ENCODE measurements around the gene RNF31. TPM values are rescaled to one million over a fixed set of nuclear protein-coding genes. Genes with fewer than 3 reads are reported as not detected.
A peak's percentile ranks its signal among the peaks of the same experiment; 100 is the strongest.

The RNF31 gene
- total and polyA plus RNA-seq, 2 donors (not counting 1 experiment from before 2014, with no cell fraction given): 69.8 to 103 TPM

DNA sequence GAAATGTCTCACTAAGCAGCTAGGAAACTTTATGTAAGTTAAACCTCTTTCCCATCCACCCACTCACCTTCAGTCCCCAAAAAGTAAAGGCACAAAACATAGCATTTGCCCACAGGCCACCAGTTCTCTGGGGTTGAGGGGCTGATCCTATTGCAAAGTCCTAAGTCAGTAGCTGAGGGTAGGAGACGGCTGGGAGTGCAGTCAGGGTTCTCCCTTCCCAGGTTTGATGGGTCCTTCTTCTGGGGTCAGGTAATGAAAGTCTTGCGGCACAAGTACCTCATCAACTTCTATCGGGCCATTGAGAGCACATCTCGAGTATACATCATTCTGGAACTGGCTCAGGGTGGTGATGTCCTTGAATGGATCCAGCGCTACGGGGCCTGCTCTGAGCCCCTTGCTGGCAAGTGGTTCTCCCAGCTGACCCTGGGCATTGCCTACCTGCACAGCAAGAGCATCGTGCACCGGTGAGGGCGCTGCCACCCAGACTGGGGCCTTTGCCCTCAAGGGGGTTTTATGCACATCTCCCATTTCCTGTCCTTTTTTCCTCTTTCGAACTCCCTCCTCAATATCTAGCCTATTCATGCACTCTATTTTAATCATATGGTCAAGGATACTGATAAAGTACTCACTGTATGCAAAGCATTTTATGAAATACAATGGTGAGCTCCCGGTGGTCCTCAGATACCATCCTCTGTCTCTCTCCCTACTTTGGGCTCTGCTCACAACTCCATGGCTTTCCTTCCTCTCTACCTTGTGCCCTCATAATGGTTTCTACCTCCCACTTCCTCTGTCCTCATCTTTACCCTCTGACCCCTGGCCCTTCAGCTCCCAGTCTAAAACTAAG, 59.2 kb downstream of the RNF31 start:
- Histone ChIP-seq H3K27me3 (replicated peaks in 1 of 4; ENCODE audit: control extremely low read depth in 1 of 4, control insufficient read depth in 3 of 4, insufficient read depth in 4 of 4, low read length in 3 of 4) (no peaks in the 10 kb centered on the region), H3K27ac (ENCODE audit: low read length in 2 of 2) (peak overlapping the region; percentile 20 to 48), H3K36me3 (replicated peaks in 1 of 2; ENCODE audit: control extremely low read depth in 1 of 2, control insufficient read depth in 1 of 2, extremely low read depth in 1 of 2, insufficient read depth in 2 of 2, low read length in 1 of 2) (peaks cover 4 to 68% of the 10 kb centered on the region in 2 experiments), H3K9me3 (ENCODE audit: control extremely low read depth in 1 of 3, control insufficient read depth in 2 of 3, insufficient read depth in 1 of 3, low read length in 2 of 3) (no peaks in the 10 kb centered on the region), H3K4me3 (ENCODE audit: control extremely low read depth in 1 of 5, extremely low read depth in 1 of 5, insufficient read depth in 1 of 5, low read depth in 2 of 5, low read length in 4 of 5) (no peak overlapping the region), H4K20me1 (ENCODE audit: control insufficient read depth, insufficient read depth, low read length, poor library complexity, severe bottlenecking) (peaks cover 16% of the 10 kb centered on the region), H3K79me2 (ENCODE audit: control insufficient read depth, insufficient read depth, low read length) (peaks cover 74% of the 10 kb centered on the region), H3K4me1 (ENCODE audit: control insufficient read depth in 2 of 2, insufficient read depth in 2 of 2, low read length in 2 of 2) (peaks cover 13 to 14% of the 10 kb centered on the region in 2 donors), H2AFZ (ENCODE audit: insufficient read depth, low read depth, low read length, poor library complexity, severe bottlenecking) (no peak overlapping the region), H3K4me2 (replicated peaks; ENCODE audit: low read depth, low read length, poor library complexity, severe bottlenecking) (no peak overlapping the region), H3K9ac (ENCODE audit: low read length) (no peak overlapping the region)
- peaks cover 23% of the 10 kb centered on the region for H3K4me1 Mint-ChIP-seq
- no peaks in the 10 kb centered on the region for H3K9me3 Mint-ChIP-seq (ENCODE audit: insufficient read depth)
- ChIA-PET POLR2A (interaction anchor here (1.3 to 1.4 kb wide), 2 partner anchors 10 to 11 kb away, joined by 3 read pairs; partner anchors contain the start of gene TM9SF1), CTCF (interaction anchor here (0.6 to 2.5 kb wide), 4 partner anchors 11 to 116 kb away, joined by 3 to 9 read pairs (median 4); partner anchors contain the start of genes TINF2 and TM9SF1)
- WGBS (ENCODE audit: insufficient coverage): 100% methylated on average over 9 of the region's 11 CpGs
- H3K27me3 Mint-ChIP-seq: no peaks in the 10 kb centered on the region
- no peak for ATAC-seq (ENCODE audit: low read depth)
- peak overlapping the region; percentile 2 for H3K4me3 Mint-ChIP-seq
- DNase-seq: no peak
- peak overlapping the region; percentile 82 for H3K27ac Mint-ChIP-seq
- intact Hi-C loops (cut with micrococcal nuclease): no loop called here
- TF ChIP-seq CTCF (IDR thresholded peaks at IDR 0.05) (no peak), EZH2 (IDR thresholded peaks at IDR 0.05; ENCODE audit: borderline replicate concordance, insufficient read depth, low read depth, low read length, poor library complexity, severe bottlenecking) (no peak)

GRCh38 chr14:24207104-24207551, 59.8 kb downstream of the RNF31 start:
- ChIA-PET POLR2A (interaction anchor here (1.3 kb wide), 1 partner anchor 11 kb away, joined by 3 read pairs; no protein-coding TSS in a partner anchor), CTCF (interaction anchor here (0.6 to 2.5 kb wide), 4 partner anchors 12 to 117 kb away, joined by 3 to 9 read pairs (median 4); partner anchors contain the start of genes TINF2 and TM9SF1)
- Histone ChIP-seq H3K36me3 (replicated peaks in 1 of 2; ENCODE audit: control extremely low read depth in 1 of 2, control insufficient read depth in 1 of 2, extremely low read depth in 1 of 2, insufficient read depth in 2 of 2, low read length in 1 of 2) (peaks cover 4 to 68% of the 10 kb centered on the region in 2 experiments), H3K27ac (ENCODE audit: low read length in 2 of 2) (peak overlapping the region; percentile 20 to 48), H3K4me3 (ENCODE audit: control extremely low read depth in 1 of 5, extremely low read depth in 1 of 5, insufficient read depth in 1 of 5, low read depth in 2 of 5, low read length in 4 of 5) (no peak overlapping the region), H3K4me1 (ENCODE audit: control insufficient read depth in 2 of 2, insufficient read depth in 2 of 2, low read length in 2 of 2) (peaks cover 17 to 18% of the 10 kb centered on the region in 2 donors), H3K9me3 (ENCODE audit: control extremely low read depth in 1 of 3, control insufficient read depth in 2 of 3, insufficient read depth in 1 of 3, low read length in 2 of 3) (no peaks in the 10 kb centered on the region), H3K4me2 (replicated peaks; ENCODE audit: low read depth, low read length, poor library complexity, severe bottlenecking) (no peak overlapping the region), H3K79me2 (ENCODE audit: control insufficient read depth, insufficient read depth, low read length) (peaks cover 77% of the 10 kb centered on the region), H2AFZ (ENCODE audit: insufficient read depth, low read depth, low read length, poor library complexity, severe bottlenecking) (no peak overlapping the region), H4K20me1 (ENCODE audit: control insufficient read depth, insufficient read depth, low read length, poor library complexity, severe bottlenecking) (peaks cover 16% of the 10 kb centered on the region), H3K9ac (ENCODE audit: low read length) (no peak overlapping the region), H3K27me3 (replicated peaks in 1 of 4; ENCODE audit: control extremely low read depth in 1 of 4, control insufficient read depth in 3 of 4, insufficient read depth in 4 of 4, low read length in 3 of 4) (no peaks in the 10 kb centered on the region)
- Mint-ChIP-seq H3K4me1 (peaks cover 28% of the 10 kb centered on the region), H3K27me3 (no peaks in the 10 kb centered on the region), H3K9me3 (ENCODE audit: insufficient read depth) (no peaks in the 10 kb centered on the region), H3K27ac (peak overlapping the region; percentile 82), H3K4me3 (peak overlapping the region; percentile 2)
- DNase-seq (no peak), ATAC-seq (ENCODE audit: low read depth) (peak; percentile 75)
- 48% methylated on average over 5 of the region's 5 CpGs for WGBS (ENCODE audit: insufficient coverage)
- intact Hi-C loops (cut with micrococcal nuclease): no loop called here
- no peak for TF ChIP-seq CTCF (IDR thresholded peaks at IDR 0.05)
- TF ChIP-seq EZH2 (IDR thresholded peaks at IDR 0.05; ENCODE audit: borderline replicate concordance, insufficient read depth, low read depth, low read length, poor library complexity, severe bottlenecking): no peak
